Mesendoderm (in vitro differentiated cells): ENCODE results near the gene CD200.

ENCODE experiments used
- DNase-seq: peaks from one replicate; pipeline ENCODE4 v3.0.0; 2013
- H2AK5ac ChIP-seq: 2 replicates; pipeline ENCODE4 v1.6.1; 2013; ENCODE audit warnings: low read length, inconsistent platforms
- H2BK120ac ChIP-seq: 2 replicates; pipeline ENCODE4 v1.6.1; 2013; ENCODE audit warnings: low read depth, mild to moderate bottlenecking, low read length, moderate library complexity, mixed read lengths
- H2BK15ac ChIP-seq: replicated peaks from 2 replicates; pipeline ENCODE4 v1.6.1; 2013; ENCODE audit warnings: low read depth, mild to moderate bottlenecking, moderate library complexity
- H2BK5ac ChIP-seq: 2 replicates; pipeline ENCODE4 v1.6.1; 2013; ENCODE audit warnings: low read length, inconsistent platforms
- H3K18ac ChIP-seq: 2 replicates; pipeline ENCODE4 v1.6.1; 2013; ENCODE audit warnings: mild to moderate bottlenecking, low read length, mixed read lengths
- H3K23ac ChIP-seq: one replicate; pipeline ENCODE4 v1.6.1; 2013; ENCODE audit warnings: low read length
- H3K27ac ChIP-seq: 2 replicates; pipeline ENCODE4 v1.5.1; 2013; ENCODE audit warnings: low read depth, mild to moderate bottlenecking, inconsistent platforms, low read length, moderate library complexity
- H3K27me3 ChIP-seq: 2 replicates; pipeline ENCODE4 v1.6.1; 2013; ENCODE audit warnings: low read length, control low read depth, mild to moderate bottlenecking, inconsistent platforms; ENCODE audit not compliant: insufficient read depth, poor library complexity
- H3K36me3 ChIP-seq: 2 replicates; pipeline ENCODE4 v1.6.1; 2013; ENCODE audit warnings: low read length, inconsistent platforms; ENCODE audit not compliant: control insufficient read depth, insufficient read depth
- H3K4ac ChIP-seq: one replicate; pipeline ENCODE4 v1.6.1; 2013; ENCODE audit warnings: low read depth, mild to moderate bottlenecking, low read length, moderate library complexity
- H3K4me1 ChIP-seq: 2 replicates; pipeline ENCODE4 v1.6.1; 2013; ENCODE audit warnings: low read depth, low read length, inconsistent platforms; ENCODE audit not compliant: control insufficient read depth
- H3K4me2 ChIP-seq: 2 replicates; pipeline ENCODE4 v1.6.1; 2013; ENCODE audit warnings: low read length
- H3K4me3 ChIP-seq: 2 replicates; pipeline ENCODE4 v1.5.1; 2013; ENCODE audit warnings: mild to moderate bottlenecking, low read length
- H3K56ac ChIP-seq: one replicate; pipeline ENCODE4 v1.6.1; 2013; ENCODE audit warnings: low read length
- H3K79me1 ChIP-seq: 2 replicates; pipeline ENCODE4 v1.6.1; 2013; ENCODE audit warnings: low read length, inconsistent platforms
- H3K79me2 ChIP-seq: 2 replicates; pipeline ENCODE4 v1.6.1; 2013; ENCODE audit warnings: mild to moderate bottlenecking, low read length; ENCODE audit not compliant: control insufficient read depth, insufficient read depth
- H3K9ac ChIP-seq: 2 replicates; pipeline ENCODE4 v1.6.1; 2013; ENCODE audit warnings: low read length, inconsistent platforms
- H4K5ac ChIP-seq: one replicate; pipeline ENCODE4 v1.6.1; 2013; ENCODE audit warnings: low read length
- H4K8ac ChIP-seq: one replicate; pipeline ENCODE4 v1.6.1; 2013; ENCODE audit warnings: low read depth, mild to moderate bottlenecking, control low read depth, low read length, moderate library complexity
- WGBS: extraction: QIAGEN DNeasy Blood & Tissue Kit; methylation state at CpG from one replicate; pipeline ENCODE4 v1.1.7; 2013; ENCODE audit warnings: low lambda C conversion rate, missing lambda C conversion rate; ENCODE audit not compliant: insufficient coverage; ENCODE audit errors: extremely low coverage; 5-methylcytosine and 5-hydroxymethylcytosine counted together

The CD200 gene

DNA sequence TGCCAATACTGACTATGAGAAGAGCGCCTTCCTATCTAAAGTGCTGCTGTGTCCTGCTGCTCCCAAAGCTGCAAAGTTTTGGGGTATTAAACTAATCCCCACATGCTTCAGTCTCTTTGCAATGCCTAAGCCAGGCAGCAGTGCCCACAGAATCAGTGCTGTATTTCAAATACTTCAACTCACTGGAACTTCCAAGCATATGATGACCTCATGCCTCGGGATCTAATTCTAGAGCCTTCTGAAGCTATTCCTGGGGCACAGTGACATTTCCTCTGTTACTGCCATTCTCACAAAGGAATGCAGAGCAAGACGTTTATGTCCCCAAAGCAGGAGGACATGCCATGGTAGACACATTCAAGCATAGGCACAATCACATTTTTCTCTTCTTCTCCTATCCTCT, 78.5 kb downstream of the CD200 start:
- no peaks in the 10 kb centered on the region for H3K79me2 ChIP-seq
- no peak overlapping the region for H4K5ac ChIP-seq
- H4K8ac ChIP-seq: no peak overlapping the region
- H2AK5ac ChIP-seq: no peak overlapping the region
- H3K4me1 ChIP-seq: no peaks in the 10 kb centered on the region
- H2BK120ac ChIP-seq: no peak overlapping the region
- no CpG with 5 or more reads among the region's 3 CpGs for WGBS
- peak; percentile 40 for DNase-seq
- H3K4me3 ChIP-seq: no peak overlapping the region
- H3K4me2 ChIP-seq: no peak overlapping the region
- H3K27me3 ChIP-seq: no peaks in the 10 kb centered on the region
- H3K36me3 ChIP-seq: no peaks in the 10 kb centered on the region
- no peak overlapping the region for H3K4ac ChIP-seq
- no peak overlapping the region for H3K23ac ChIP-seq
- no peak overlapping the region for H3K56ac ChIP-seq
- H2BK5ac ChIP-seq: no peak overlapping the region
- H3K27ac ChIP-seq: no peak overlapping the region
- no peak overlapping the region for H3K9ac ChIP-seq
- peak overlapping the region; percentile 34 for H3K18ac ChIP-seq
- H2BK15ac ChIP-seq: no peak overlapping the region
- no peaks in the 10 kb centered on the region for H3K79me1 ChIP-seq
